Osteocyte (in vitro differentiated cells): Measurements from ENCODE around the gene DENR. TPM values are rescaled to one million over a fixed set of nuclear protein-coding genes. Genes with fewer than 3 reads are reported as not detected.
"Not testable (repeated sequence)": the region's sequence is repeated elsewhere in the genome, so short reads cannot be mapped to it uniquely, and the experiment has no call there.

Experiments used
- DNase-seq: peaks from one replicate; pipeline ENCODE4 v3.0.0; 2021; ENCODE audit warnings: mixed read lengths; ENCODE audit not compliant: unreplicated experiment; ENCODE audit errors: extremely low spot score
- H3K27ac Mint-ChIP-seq: one replicate; pipeline ENCODE4 v1.8.0; 2021; ENCODE audit warnings: mild to moderate bottlenecking, mixed read lengths; ENCODE audit not compliant: unreplicated experiment
- H3K27me3 Mint-ChIP-seq: one replicate; pipeline ENCODE4 v1.8.0; 2021; ENCODE audit warnings: mixed read lengths; ENCODE audit not compliant: unreplicated experiment
- H3K36me3 Mint-ChIP-seq: one replicate; pipeline ENCODE4 v1.8.0; 2021; ENCODE audit warnings: mixed read lengths; ENCODE audit not compliant: unreplicated experiment
- H3K4me1 Mint-ChIP-seq: one replicate; pipeline ENCODE4 v1.8.0; 2021; ENCODE audit warnings: mixed read lengths; ENCODE audit not compliant: unreplicated experiment
- H3K4me3 Mint-ChIP-seq: one replicate; pipeline ENCODE4 v1.8.0; 2021; ENCODE audit warnings: mild to moderate bottlenecking, moderate library complexity, mixed read lengths; ENCODE audit not compliant: unreplicated experiment
- H3K9me3 Mint-ChIP-seq: one replicate; pipeline ENCODE4 v1.8.0; 2021; ENCODE audit warnings: mixed read lengths; ENCODE audit not compliant: unreplicated experiment
- CTCF ChIP-seq: fragments of 200-600 bp; sonication (generic); IDR thresholded peaks from 2 replicates; pipeline ENCODE4 v1.5.0; 2021; ENCODE audit warnings: antibody characterized with exemption, mild to moderate bottlenecking, moderate library complexity
- total RNA-seq: library from RNA; stranded (reverse); gene quantifications from 2 replicates; pipeline ENCODE4 v1.2.1, GENCODE V29; 2021

The DENR gene
- total RNA-seq, 1 donor from 2014 or later: 50.2 TPM

GRCh38 chr12:122740351-122740750, 12.3 kb upstream of the DENR start:
- no peak for TF ChIP-seq CTCF
- H3K4me3 Mint-ChIP-seq: no peak overlapping the region
- DNase-seq: no peak
- H3K4me1 Mint-ChIP-seq: no peaks in the 10 kb centered on the region
- no peaks in the 10 kb centered on the region for H3K36me3 Mint-ChIP-seq
- no peaks in the 10 kb centered on the region for H3K27me3 Mint-ChIP-seq
- no peaks in the 10 kb centered on the region for H3K9me3 Mint-ChIP-seq
- no peak overlapping the region for H3K27ac Mint-ChIP-seq

- no peaks in the 10 kb centered on the region for H3K36me3 Mint-ChIP-seq
These were observed 8.6 kb upstream of the DENR start for GRCh38 chr12:122743895-122744525.

GRCh38 chr12:122747224-122748135, 5.1 kb upstream of the DENR start:
- TF ChIP-seq CTCF: no peak
- DNase-seq: no peak
- Mint-ChIP-seq H3K9me3 (no peaks in the 10 kb centered on the region), H3K4me3 (no peak overlapping the region), H3K27ac (no peak overlapping the region), H3K36me3 (no peaks in the 10 kb centered on the region), H3K4me1 (peaks cover 8% of the 10 kb centered on the region), H3K27me3 (no peaks in the 10 kb centered on the region)

More at GRCh38 chr12:122743895-122744525, 8.6 kb upstream of the DENR start:
- H3K27me3 Mint-ChIP-seq: no peaks in the 10 kb centered on the region
- no peaks in the 10 kb centered on the region for H3K9me3 Mint-ChIP-seq
- no peak for TF ChIP-seq CTCF
- DNase-seq: no peak
- H3K4me1 Mint-ChIP-seq: no peaks in the 10 kb centered on the region
- H3K27ac Mint-ChIP-seq: no peak overlapping the region
- H3K4me3 Mint-ChIP-seq: no peak overlapping the region

- no peak for TF ChIP-seq CTCF
- Mint-ChIP-seq H3K4me3 (no peak overlapping the region), H3K27ac (no peak overlapping the region), H3K9me3 (no peaks in the 10 kb centered on the region), H3K4me1 (peaks cover 22% of the 10 kb centered on the region), H3K36me3 (peaks cover 8% of the 10 kb centered on the region), H3K27me3 (no peaks in the 10 kb centered on the region)
- no peak for DNase-seq
These were observed 2.9 kb upstream of the DENR start for GRCh38 chr12:122749569-122750332.

- H3K27ac Mint-ChIP-seq, DNase-seq, H3K4me3 Mint-ChIP-seq, H3K9me3 Mint-ChIP-seq, H3K27me3 Mint-ChIP-seq: not testable (repeated sequence)
- Mint-ChIP-seq H3K36me3 (peaks cover 16% of the 10 kb centered on the region), H3K4me1 (peaks cover 27% of the 10 kb centered on the region)
These were observed 1.7 kb upstream of the DENR start for GRCh38 chr12:122750781-122751515.
